GM18499 (cell line): ENCODE data around the gene TMEM54.
"Not testable (repeated sequence)": the region's sequence is repeated elsewhere in the genome, so short reads cannot be mapped to it uniquely, and the experiment has no call there.

Experiments used
- ATAC-seq: cut with Tn5 transposase; IDR thresholded peaks from one replicate; pipeline ENCODE4 v1.9.1; 2021; ENCODE audit warnings: moderate number of reproducible peaks; ENCODE audit not compliant: insufficient read depth, unreplicated experiment

The TMEM54 gene

DNA sequence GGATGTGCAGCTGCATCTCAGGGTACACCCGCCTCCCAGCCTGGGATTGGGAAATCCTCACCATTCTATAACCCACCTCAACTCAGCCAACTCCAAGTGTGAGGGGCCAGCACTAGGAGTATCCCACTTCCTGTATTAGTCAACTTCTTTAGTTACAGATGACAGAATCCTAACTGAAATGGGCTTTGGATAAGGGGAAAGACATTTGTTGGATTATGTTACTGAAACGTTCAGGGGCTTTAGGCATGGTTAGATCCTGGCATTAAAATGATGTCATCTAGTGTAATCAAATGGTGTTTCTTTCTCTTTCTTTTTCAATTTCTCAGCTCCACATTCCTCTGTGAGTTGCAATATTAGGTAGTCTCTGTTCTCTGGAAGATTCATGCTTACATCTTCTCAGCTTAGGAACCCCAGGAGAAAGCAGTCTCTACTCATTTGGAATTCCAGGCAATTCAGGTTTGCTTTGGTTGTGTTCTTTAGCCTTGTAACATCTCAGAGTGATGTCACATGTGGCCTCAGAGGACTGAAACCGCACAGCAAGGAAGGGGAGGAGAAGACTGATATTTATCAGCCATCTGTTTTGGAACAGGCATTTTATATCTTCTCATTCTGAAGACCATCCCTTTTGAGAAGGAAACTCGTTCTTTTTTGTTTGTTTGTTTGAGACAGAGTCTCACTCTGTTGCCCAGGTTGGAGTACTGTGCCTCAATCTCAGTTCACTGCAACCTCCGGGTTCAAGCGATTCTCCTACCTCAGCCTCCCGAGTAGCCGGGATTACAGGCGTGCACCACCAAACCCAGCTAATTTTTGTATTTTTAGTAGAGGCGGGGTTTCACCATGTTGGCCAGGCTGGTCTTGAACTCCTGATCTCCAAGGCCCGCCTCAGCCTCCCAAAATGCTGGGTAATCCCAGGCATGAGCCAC lies 18.9 kb upstream of the TMEM54 start:
- no peak for ATAC-seq

DNA sequence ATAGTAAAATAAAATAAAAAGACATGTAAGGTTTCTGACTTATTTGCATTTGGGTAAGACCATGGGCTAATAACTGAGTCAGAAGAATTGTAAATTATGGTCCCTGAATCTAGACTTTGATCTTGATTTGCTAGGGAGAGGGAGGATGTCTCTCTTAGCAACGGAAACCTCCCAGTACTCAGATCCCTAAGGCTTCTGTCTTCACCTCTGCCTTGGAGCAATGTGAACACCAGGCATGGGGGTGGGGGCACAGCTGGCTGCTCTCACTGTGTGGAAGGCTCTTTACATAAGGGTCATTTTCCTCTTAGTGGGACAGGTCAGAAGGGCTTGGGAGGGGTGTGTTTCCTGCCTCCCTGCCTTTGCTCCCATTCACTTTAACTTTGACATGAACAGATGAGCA lies 17.0 kb upstream of the TMEM54 start:
- no peak for ATAC-seq

DNA sequence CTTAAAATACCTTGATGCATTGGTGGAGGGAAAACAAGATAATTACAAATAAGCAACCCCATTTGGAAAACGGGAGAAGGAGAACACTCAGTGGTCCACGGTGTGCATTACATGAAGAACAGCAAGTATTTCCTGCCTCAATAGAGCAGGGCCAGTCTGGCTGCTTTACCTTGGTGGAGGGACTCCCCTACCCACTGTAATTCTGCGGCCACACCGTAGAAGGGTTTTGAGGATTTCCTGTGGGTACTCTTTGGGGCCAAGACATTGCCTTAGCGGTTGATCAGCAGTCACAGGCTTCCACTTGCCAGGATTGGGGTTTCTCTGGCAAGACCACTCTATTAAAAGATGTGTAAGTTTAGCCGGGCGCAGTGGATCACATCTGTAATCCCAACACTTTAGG lies 16.3 kb upstream of the TMEM54 start:
- ATAC-seq, result no peak

DNA sequence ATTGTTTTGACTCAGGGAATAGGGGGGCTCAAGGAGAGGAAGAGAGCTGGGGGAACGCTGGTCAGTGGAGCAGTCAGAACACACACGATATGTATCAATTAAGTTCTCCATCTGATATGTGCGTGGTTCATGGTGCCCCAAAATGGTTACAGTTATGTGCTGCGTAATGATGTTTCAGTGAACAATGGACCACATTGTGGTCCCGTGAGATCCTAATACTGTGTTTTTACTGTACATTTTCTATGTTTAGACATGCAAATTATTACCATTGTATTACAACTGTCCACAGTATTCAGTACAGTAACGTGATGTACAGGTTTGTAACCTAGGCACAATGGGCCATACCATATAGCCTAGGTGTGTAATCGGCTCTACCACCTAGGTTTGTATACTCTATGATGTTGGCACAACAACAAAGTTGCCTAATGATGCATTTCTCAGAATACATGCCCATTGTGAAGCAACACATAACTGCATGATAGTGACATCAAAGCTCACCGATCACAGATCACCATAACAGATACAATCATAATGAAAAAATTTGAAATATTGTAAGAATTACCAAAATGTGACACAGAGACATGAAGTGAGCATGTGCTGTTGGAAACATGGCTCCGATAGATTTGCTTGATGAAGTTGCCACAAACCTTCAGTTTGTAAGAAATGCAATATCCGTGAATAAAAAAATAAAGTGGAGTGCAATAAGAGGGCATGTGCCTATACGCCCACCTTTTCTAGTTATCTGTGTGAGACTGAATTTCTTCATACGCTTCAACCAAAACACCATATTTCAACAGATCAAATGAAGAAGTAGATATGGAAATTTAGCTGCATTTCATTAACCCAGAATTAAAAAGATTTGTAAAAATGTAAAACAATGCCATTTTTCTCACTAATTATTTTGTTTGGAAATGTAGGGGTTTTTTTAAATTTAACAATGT lies 14.8 kb upstream of the TMEM54 start:
- no peak for ATAC-seq

DNA sequence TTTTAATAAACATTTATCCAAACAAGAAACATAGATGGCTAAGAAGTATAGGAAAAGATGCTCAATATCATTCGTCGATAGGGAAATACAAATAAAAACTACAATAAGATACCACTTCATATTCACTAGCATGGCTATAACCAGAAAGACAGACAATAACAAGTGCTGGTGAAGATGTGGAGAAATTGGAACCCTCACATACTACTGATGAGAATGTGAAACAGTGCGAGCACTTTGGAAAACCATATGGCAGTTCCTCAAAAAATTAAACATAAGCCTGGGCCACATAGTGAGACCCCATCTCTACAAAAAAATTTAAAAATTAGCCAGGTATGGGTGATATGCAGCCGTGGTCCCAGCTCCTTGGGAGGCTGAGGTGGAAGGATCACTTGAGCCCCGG lies 9.1 kb upstream of the TMEM54 start:
- ATAC-seq, result no peak

DNA sequence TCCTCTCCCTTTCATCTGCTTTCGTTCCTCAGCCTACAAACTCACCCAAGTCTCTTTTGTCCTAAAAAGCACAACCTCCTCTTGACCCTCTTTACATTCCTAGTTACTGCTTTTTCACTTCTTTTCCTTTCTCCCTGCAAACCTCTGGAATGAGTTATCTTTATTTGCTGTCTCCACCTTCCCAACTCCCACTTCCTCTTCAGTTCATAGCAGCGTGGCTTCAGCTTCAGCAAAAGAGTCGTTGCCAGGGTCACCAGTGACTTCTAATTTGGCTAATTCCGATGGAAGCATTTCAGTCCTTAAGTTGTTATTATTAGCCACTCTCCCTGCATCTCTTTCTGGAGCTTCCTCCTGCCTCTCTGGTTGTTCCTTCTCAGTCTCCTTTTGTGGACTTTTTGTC lies 6.2 kb upstream of the TMEM54 start:
- ATAC-seq, result no peak

DNA sequence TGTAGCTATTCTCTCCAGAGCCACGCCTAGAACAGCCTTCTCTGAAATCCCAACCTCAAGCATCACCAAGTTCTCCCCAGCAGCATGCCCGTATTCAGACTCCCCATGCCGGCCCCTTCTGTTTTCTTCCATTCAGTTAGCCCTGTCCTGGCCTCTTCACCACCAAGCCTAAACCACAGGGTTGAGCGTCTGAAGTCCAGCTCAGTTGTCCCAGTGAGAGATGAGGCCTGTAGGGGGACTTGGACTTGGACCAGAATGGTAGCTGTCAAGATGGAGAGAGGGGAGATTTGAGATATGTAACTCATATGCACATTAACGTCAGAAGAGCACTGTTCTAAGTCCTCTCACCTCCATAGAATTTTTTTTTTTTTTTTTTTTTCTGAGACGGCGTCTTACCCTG lies 5.5 kb upstream of the TMEM54 start:
- no peak for ATAC-seq

DNA sequence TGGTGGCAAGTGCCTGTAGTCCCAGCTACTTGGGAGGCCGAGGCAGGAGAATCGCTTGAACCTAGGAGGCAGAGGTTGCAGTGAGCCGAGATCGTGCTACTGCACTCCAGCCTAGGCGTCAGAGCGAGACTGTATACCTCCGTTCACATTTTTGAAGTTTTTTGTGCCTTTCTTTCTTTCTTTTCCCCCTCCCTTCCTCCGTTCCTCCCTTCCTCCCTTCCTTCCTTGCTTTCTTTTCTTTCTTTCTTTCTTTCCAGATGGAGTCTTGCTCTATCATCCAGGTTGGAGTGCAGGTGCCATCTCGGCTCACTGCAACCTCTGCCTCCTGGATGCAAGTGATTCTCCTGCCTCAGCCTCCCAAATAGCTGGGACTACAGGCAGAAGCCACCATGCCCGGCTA lies 4.4 kb upstream of the TMEM54 start:
- not testable (repeated sequence) for ATAC-seq

DNA sequence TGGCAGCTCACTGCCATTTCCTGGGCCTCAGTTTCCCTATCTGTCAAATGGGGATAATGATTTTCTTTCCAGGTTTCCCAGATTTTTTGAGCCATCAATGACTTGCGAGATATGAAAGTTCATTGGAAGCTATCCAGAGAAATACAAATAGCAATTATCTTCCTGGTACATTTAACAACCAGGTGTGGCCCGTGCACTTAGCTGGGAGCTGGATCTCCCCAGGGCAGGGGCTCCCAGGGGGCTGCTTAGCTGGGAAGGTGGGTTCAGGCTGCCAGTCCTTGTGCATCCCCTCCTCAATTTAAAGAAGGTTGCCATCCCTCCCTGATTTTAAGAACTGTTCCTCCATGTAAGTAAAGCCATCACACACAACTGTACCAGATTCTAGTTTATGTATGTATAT lies 3.6 kb upstream of the TMEM54 start:
- ATAC-seq, result no peak

DNA sequence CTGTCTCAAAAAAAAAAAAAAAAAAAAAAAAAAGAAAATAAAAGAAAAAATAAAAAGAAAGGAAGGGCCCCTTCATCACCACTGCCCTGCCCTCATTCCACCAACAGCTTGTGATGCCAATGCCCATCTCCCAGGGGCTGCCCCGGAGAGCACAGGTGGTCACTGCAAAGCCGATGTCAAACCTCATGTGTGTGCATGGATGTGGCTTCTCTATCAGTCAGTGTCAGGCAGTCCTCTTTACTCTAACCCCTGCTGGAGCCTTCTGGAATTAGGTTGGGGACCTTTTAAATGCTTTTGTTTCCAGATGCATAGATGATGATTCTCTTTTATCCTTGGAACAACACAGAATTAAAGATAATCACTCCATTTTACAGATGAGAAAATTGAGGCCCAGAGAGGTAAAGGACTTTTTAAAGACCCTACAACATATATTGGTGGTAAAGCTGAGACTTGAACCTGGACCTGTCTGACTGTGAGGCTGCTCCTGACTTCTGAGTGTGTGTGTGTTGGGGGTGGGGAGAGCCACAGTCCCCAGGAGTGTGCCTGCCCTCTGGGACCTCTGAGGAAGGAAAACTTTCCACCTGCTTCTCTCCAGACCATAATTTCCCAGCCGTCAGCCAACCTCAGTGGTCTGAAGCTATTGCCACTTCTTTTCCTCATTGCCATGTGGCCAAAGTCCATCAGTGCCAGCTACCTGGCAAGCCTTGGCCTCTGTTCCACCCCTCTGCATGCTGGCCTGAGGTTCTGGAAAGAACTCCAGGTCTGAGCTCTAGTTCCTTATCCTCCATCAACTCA lies 3.0 kb upstream of the TMEM54 start:
- ATAC-seq, result no peak

DNA sequence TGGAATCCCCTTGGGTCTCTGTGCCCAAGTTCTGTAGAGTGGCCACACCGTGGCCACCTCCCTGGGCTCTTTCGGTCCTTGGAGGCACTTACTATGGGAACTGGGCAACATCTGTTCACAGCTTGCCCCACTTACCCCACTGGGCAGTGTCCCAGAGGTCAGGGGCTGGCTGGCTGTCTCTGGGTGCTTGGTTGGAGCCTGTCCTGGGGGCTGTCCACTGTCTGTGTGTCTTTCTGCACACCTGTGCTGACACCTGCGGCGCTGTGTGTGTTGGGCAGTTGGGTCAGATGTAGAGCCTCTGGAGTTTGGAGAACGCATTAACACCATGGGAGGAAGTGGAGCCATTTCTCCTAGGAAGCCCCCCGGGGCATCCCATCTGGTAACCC lies 1.3 kb upstream of the TMEM54 start:
- no peak for ATAC-seq

DNA sequence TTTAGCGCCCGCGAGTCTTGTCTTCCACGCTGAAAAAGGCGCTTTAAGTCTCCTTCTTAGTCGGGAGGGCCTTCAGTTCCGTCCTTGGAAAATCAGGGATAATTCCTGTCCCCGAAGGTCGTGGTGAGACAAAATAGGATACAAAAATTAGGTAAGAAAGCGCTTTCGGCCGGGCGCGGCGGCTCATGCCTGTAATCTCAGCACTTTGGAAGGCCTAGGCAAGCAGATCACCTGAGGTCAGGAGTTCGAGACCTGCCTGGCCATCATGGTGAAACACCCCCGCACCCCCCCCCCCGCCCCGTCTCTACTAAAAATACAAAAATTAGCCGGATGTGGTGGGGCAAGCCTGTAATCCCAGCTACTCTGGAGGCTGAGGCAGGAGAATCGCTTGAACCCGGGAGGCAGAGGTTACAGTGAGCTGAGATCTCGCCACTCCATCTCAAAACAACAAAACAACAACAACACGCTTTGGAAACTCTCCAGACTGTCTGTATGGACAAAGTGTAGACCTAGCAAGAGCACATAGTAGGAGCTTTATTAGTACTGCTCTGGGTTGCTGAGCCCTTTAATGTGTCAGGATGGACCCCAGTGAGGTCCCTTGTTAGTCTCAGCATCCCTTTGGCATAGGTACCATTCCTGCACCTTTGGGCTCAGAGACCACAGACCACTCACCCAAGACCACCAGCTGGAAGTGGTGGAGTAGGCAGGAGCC lies 790 bp upstream of the TMEM54 start:
- ATAC-seq, result no peak

DNA sequence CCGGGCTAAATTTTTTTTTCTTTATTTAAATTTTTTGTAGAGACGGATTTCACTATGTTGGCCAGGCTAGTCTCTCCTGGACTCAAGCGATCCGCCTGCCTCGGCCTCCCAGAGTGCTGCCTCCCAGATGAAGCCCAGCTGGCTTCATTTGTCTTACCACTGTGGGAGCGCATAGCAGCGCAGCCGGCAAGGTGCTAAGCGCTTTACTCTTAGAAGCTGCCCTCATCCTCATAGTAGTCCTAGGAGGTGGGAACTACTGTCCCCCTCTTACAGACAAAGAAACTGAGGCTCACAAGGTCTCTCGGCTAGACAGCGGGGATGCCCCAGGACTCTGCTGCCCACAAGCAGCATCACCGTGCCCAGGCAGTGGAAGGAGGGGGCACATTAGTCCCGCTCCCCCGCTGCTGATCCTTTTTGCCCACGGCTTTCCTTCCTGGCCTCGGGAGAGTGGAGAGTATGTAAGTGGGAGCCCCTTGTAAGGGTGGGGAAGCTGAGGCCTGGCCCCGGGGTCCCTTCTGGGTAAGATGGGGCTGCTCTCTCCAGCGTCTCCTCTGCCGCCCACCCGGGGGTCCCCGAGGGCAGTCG lies 726 bp downstream of the TMEM54 start:
- ATAC-seq, result no peak

DNA sequence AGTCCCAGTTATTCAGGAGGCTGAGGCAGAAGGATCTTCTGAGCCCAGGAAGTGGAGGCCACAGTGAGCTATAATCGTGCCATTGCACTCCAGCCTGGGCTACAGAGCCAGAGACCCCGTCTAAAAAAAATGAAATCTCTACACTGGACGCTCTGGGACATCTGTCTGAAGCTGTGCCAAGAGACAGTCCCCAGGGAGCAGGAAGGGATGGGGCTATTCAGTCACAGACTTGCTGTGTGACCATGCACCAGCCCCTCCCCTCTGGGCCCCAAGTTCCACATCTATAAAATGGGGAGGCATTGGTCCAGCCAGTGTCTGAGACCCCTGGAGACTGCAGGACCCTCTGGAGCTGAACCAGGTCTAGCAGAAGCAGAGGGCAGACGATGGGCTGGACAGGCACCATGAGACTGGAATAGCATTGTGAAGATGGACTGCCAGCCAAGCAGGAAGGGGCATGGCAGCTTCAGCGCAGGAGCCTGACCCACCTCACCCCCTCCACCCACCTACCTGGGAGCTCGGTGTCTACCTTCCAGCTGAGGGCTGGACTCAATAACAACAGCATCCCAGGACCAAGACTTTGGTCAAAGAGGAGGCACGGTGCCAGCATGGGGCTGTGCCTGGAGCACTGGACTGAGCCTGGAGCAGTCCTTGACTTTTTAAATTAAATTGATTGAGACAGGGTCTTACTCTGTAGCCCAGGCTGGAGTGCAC lies 1.4 kb downstream of the TMEM54 start:
- no peak for ATAC-seq

DNA sequence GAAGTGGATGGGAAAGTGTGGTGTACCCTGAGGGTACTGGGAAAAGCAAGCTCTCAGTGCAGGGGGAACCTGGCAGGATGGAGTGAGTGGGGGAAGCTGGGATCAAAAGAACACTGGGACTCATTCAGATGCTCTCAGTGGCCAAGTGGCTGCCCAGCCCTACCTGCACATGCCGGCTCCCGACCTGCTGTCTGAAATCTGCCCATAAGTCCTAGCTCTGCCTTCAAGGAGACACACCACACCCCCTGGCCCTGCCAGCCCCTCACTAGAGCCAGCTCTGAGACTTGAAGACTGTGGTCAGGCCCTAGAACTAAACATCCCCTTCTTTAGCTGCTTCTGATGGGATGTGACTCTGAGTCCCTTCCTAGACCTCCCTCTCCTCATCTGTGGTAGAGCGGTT lies 2.2 kb downstream of the TMEM54 start:
- ATAC-seq, result no peak

DNA sequence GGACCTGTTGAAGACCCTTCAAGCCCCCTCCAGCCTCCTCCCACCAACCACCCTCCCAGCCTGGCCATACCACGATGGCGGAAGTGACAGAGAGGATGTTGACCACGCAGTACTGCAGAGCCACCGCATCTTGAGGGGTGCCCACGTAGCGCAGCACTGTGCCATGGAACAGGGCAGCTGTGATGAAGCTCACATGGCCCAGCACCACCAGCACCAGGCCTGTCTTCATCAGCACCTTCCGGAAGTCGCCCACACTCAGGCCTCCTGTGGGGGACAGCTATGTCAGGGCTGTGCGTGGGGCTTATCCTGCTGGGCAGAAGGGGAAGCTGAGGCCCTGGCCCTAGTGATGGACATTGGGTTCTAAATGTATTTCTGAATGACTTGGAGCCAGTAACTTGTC lies 3.1 kb downstream of the TMEM54 start:
- no peak for ATAC-seq

DNA sequence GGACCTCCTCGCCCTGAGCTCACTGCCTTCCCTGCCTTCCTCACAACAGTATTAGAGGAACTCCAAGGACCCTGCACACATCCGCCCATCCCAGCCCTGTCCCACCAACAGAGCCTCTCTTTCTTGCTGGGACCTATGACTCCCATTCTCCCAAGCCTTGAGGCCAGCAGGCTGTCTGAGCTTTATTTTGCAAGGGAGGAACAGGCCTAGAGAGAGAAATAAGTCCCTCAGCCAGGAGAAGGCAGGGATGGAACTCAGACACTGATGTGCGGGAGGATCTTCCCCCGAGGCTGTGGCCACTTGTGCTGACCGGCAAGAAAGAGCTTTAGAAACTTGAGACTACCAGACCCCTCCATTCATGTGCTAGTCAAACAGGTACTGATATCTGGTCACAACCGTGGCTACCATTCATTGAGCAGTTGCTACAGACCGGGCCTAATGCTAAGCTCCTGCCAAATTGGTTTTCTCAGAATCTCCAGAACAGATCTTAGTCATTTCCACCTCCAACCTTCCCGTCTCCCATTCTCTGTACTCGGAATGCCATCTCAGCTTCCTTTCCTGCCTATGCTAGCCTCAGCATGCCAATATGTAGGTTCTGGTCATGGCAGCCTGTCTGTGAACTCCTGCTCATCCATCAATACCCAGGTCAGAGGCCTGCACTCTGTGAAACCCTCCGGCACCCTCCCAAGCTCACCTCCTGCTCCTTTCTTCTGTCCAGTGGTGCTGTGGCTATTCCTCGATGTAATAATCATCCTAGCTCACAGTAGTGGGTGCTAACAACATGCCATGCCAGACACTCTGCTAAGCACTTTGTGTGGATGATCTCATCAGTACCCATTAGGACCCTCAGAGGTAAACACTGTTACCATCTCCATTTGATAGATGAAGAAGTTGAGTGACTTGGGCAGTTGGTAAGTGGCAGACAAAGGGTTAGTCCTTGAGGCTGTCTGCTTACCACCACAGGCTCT lies 3.8 kb downstream of the TMEM54 start:
- ATAC-seq, result no peak

DNA sequence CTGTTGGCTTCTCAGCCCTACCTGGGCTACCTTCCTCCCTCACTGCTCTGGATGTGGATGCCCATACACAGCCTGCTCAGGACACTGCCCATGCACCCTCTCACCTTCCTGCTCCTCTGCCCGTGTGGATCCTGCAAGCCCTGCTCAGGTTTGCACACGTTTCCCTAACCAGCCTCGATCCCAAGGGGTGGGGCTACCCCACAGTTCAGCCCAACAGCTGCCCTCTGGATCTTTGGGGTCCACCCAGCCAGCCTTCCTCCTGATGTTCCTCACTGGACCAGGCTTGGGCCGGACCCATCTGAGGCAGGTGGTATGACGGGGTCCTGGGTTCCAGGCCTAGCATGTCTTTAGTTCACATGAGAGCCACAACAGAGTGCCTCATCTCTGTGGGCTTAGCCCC lies 4.7 kb downstream of the TMEM54 start:
- ATAC-seq, result no peak
